GM18519 (cell line): ENCODE data around the gene APP.
"Not testable (repeated sequence)": the region's sequence is repeated elsewhere in the genome, so short reads cannot be mapped to it uniquely, and the experiment has no call there.

Experiments used
- ATAC-seq: cut with Tn5 transposase; IDR thresholded peaks from one replicate; pipeline ENCODE4 v1.9.1; 2021; ENCODE audit warnings: mild to moderate bottlenecking, moderate library complexity; ENCODE audit not compliant: unreplicated experiment, low FRiP score

The APP gene

DNA sequence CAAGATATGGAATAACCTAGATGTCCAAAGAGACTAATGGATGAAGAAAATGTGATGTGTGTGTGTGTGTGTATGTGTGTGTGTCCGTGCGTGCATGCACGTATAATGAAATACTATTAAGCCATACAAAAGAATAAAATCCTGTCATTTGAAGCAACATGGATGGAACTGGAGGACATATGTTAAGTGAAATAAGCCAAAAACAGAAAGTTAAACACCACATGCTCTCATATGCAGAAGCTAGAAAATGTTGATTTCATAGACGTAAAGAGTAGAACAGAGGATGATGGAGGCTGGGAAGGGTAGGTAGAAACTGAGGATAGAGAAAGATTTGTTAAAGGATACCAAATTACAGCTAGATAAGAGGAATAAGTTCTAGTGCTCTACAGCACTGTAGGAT, 133.7 kb downstream of the APP start:
- ATAC-seq, result no peak

- no peak for ATAC-seq
These were observed 138.3 kb downstream of the APP start for GRCh38 chr21:26032263-26032662.

- no peak for ATAC-seq
These were observed 142.4 kb downstream of the APP start for GRCh38 chr21:26028183-26028582.

DNA sequence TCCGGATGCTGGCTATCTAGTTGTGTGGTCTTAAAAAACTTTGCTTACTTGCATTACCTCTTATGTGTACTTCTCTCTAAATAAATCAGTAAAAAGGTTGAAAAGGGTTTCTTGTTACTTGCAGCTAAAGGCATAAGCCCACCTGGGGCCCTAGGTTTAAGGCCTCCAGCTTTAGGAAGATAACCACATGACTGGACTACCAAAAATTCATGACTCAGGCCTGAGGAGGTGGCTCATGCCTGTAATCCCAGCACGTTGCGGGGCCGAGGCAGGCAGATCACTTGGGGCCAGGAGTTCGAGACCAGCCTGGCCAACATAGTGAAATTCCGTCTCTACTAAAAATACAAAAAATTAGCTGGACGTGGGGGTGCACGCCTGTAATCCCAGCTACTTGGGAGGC, 142.9 kb downstream of the APP start:
- no peak for ATAC-seq

DNA sequence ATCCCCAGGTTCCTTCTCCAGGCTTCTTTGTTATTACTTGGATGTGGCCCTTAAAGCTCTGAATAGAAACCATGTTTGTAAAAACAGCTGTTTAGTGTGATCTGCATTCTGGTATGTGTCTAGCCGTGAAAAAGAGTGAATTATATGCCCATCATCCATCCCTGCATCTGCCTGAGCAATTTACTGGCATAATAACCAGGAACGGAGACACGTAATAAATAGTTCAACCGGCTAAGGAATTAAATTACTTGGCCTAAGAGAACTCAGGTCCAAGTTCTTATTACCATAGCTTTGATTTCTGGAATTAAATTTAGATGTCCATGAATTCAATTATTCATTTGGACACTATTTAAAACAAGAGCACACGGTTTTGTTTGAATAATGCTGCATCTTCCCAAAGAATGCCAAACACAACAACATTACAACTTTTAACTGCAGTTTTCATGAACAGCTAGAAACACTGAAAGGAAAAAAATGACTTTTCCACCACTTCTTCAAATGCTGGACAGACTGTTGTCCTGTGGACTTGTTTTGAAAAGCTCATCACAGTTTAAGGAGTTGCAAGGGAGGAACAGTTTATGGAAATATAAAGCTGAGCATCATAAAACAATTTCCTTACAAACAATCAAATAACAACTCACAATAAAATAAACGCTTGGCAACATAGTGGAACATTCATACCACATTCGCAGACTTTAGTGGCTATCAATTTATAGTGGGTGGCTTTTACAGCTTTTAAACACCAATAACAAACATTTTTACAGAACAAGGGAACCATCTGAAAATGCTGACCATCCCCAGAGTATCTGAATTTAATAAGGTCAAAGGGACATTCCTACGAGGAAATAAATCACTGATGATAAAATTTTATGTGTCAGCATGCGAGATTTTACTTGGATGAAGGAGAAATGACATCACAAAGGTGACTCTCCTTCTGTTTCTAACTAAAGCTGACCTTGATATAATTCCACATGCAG, 144.7 kb downstream of the APP start:
- no peak for ATAC-seq

GRCh38 chr21:26023406-26023805, 147.2 kb downstream of the APP start:
- ATAC-seq, result not testable (repeated sequence)

DNA sequence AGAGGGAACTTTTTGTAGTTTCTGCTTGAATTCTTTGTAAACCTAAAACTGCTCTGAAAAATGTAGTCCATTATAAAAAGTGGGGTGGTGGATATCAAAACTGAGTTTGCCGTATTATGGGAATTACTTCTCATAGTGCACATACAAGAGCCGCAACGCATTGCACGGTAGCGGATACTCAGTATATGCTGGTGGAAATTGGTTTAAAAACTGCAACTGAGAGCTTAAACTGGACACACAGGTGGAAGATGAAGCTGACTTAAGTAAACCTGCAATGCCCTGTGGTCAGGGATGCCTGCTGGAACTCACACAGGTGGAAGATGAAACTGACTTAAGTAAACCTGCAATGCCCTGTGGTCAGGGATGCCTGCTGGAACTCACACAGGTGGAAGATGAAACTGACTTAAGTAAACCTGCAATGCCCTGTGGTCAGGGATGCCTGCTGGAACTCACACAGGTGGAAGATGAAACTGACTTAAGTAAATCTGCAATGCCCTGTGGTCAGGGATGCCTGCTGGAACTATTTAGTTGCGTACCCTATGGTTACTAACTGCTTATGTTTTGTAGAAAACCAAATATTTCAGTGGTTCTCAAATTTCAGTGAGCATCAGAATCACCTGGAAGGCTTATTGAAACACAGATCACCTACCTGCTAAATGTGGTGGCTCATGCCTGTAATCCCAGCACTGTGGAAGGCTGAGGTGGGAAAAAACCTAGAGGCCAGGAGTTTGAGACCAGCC, 147.8 kb downstream of the APP start:
- not testable (repeated sequence) for ATAC-seq

DNA sequence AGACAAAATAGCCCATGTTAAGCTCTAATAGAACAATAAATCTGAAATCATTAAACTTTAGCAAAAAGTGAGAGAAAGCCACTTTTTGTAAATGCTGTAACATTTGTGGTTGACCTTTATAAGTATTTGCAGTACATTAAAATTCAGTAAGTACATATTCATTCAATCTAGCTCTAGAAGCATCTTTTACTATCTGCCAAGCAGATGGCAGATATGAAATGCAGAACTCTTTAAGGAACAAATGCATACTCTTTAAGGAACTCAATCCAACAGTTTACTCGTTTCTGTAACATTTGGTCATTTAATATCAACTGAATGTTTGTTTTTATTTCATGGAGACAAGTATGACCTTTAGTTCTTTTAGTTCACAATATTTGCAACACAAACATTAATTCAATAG, 150.1 kb downstream of the APP start:
- ATAC-seq, result no peak

DNA sequence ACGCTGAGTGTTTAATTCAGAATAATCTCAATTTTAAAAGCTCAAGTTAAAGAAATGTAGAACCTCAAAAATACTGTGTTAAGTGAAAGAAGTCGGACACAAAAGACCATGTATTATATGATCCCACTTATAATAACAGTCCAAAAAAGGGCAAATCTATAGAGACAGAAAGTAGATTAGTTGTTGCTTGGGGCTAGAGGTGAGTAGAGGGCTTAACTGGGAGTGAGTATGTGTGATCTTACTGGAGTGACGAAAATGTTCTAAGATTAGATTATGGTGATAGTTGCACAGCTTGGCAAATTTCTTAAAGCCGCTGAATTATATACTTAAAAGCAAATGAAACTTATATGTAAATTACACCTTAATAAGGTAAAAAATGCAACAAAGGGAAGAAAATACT, 150.5 kb downstream of the APP start:
- ATAC-seq, result no peak

GRCh38 chr21:26019236-26019635, 151.3 kb downstream of the APP start:
- ATAC-seq, result no peak

DNA sequence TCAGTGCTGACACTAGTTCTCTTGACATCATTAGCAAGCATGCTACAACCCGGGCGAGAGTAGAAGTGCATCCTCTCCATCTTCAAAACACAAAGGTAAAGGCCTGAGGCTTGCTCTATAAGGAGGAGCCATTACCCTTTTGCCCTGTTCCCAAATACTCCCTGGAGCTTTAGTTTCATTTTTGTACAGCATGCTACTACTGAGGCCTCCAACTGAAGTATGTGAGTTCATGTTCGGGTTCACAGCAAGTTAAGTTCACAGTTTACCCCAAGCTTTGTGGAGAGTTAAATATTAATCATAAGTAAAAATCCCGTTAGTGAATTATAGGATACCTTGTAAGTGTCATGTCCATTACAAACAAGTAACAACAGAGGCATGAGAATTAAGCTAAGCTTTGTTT, 156.6 kb downstream of the APP start:
- no peak for ATAC-seq

GRCh38 chr21:26012482-26012881, 158.1 kb downstream of the APP start:
- ATAC-seq, result not testable (repeated sequence)

GRCh38 chr21:26011292-26011940, 159.2 kb downstream of the APP start:
- ATAC-seq, result no peak

- ATAC-seq, result no peak
These were observed 162.5 kb downstream of the APP start for GRCh38 chr21:26007951-26008498.

DNA sequence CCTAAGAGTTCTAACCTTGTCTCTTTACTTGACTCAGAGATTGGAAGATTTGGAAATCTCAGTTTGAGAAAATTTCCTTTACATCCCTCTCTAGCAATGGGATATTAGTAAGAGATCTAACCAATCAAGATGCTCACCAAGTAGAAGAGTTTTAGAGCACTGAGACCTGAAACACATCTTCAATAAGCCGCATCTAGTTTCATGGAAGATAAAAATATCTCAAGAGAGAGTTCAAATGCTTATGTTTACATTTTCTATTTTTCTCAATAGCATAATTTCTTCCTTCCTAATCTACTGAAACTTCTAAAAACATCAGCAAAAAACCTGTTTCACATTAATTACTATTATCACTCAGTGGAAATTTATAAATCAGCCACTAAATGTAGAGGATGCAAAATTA, 165.1 kb downstream of the APP start:
- no peak for ATAC-seq

GRCh38 chr21:26003404-26003803, 167.2 kb downstream of the APP start:
- no peak for ATAC-seq

- ATAC-seq, result no peak
These were observed 169.2 kb downstream of the APP start for GRCh38 chr21:26001356-26001755.

DNA sequence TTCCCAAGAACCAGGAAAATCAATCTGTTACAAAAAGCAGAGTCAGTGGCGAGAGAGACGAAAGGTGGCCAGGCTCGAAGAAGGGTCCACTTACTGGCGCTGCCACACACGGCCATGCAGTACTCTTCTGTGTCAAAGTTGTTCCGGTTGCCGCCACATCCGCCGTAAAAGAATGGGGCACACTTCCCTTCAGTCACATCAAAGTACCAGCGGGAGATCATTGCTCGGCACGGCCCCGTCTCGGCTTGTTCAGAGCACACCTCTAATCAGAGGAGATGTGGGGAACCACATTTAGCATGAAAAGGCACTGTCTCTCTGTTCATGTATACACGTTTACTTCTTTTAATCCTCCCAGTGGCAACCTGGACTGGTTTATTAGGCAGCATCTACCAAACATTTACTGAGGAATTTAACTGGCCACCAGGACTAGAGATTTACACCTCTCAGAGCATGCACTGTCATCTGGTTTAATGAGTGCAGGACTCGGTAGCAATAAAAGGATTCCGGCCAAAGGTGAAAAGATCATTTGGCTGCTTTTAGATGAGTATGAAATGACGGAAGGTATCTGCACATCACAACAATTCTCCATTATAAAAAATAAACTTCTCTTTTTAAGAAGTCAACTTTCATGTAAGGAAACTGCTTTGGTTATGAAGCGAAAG, 170.5 kb downstream of the APP start:
- no peak for ATAC-seq

GRCh38 chr21:25997788-25998611, 172.6 kb downstream of the APP start:
- no peak for ATAC-seq
